ENCODE data around the gene CXCL13.

- TF ChIP-seq, protein P1, sequence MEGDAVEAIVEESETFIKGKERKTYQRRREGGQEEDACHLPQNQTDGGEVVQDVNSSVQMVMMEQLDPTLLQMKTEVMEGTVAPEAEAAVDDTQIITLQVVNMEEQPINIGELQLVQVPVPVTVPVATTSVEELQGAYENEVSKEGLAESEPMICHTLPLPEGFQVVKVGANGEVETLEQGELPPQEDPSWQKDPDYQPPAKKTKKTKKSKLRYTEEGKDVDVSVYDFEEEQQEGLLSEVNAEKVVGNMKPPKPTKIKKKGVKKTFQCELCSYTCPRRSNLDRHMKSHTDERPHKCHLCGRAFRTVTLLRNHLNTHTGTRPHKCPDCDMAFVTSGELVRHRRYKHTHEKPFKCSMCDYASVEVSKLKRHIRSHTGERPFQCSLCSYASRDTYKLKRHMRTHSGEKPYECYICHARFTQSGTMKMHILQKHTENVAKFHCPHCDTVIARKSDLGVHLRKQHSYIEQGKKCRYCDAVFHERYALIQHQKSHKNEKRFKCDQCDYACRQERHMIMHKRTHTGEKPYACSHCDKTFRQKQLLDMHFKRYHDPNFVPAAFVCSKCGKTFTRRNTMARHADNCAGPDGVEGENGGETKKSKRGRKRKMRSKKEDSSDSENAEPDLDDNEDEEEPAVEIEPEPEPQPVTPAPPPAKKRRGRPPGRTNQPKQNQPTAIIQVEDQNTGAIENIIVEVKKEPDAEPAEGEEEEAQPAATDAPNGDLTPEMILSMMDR (IDR thresholded peaks at IDR 0.05; ENCODE audit: low read length) = no peak
- TF ChIP-seq EZH2 (optimal IDR thresholded peaks at IDR 0.05; ENCODE audit: low read depth, low read length) (no peak), EZH2phosphoT487 (IDR thresholded peaks at IDR 0.05; ENCODE audit: low read length) (no peak)
These were observed 22.9 kb upstream of the CXCL13 start for GRCh38 chr4:77582711-77583110.
